Uterus (tissue), 4 donors: Measurements from ENCODE around the gene B3GNT9. TPM values are rescaled to one million over a fixed set of nuclear protein-coding genes. Genes with fewer than 3 reads are reported as not detected.

ENCODE experiments used
- DNase-seq, 2 donors: peaks; one replicate each; pipeline ENCODE4 v3.0.0-alpha.2; 2019 to 2020
- H3K27ac ChIP-seq, 2 donors: fragments of 200-600 bp; sonication (generic); 1 replicate in 1 of 2; 2 replicates in 1 of 2; pipeline ENCODE4 v1.5.1; 2016 to 2018
- H3K27me3 ChIP-seq, 2 donors: fragments of 200-600 bp; sonication (generic); one replicate each; pipeline ENCODE4 v1.5.1; 2018 to 2019; ENCODE audit warnings: control low read depth in 1 of 2
- H3K36me3 ChIP-seq, 2 donors: fragments of 200-600 bp; sonication (generic); one replicate each; pipeline ENCODE4 v1.5.1; 2019; ENCODE audit warnings: control low read depth in 1 of 2
- H3K4me1 ChIP-seq, 2 donors: fragments of 200-600 bp; sonication (generic); one replicate each; pipeline ENCODE4 v1.5.1; 2018 to 2019; ENCODE audit warnings: control low read depth in 1 of 2
- H3K4me3 ChIP-seq, 2 donors: fragments of 200-600 bp; sonication (generic); 1 replicate in 1 of 2; 2 replicates in 1 of 2; pipeline ENCODE4 v1.5.1; 2018 to 2019; ENCODE audit warnings: mild to moderate bottlenecking in 1 of 2
- H3K9me3 ChIP-seq, 2 donors: fragments of 200-600 bp; sonication (generic); one replicate each; pipeline ENCODE4 v1.5.1; 2019; ENCODE audit warnings: control low read depth in 1 of 2
- POLR2A ChIP-seq, 2 donors: fragments of 450-650 bp; IDR thresholded peaks; one replicate each; pipeline ENCODE4 v1.6.1; 2016; ENCODE audit warnings: antibody characterized with exemption in 2 of 2, mild to moderate bottlenecking in 1 of 2, moderate library complexity in 1 of 2
- intact Hi-C: fragments of 100-400 bp; cut with DNase I; formaldehyde crosslinking; loops from one replicate; pipeline ENCODE4 v1.15.1; 2023; ENCODE audit warnings: low total_unique reads
- total RNA-seq, 4 donors: library from RNA; depleted of rRNA in 3 of 4; stranded (reverse); fragments of >200 nt in 3 of 4; gene quantifications; one replicate each; pipeline versions ENCODE4 v1.1.0 to v1.2.4, GENCODE V29; 2014 to 2023
- TF ChIP-seq, protein P1 (sequence below), 4 experiments: fragments of 200-600 bp in 2 of 4; fragments of 450-650 bp in 2 of 4; sonication (generic) in 2 of 4; IDR thresholded peaks; one replicate each; pipeline ENCODE4 v1.5.1; 2016 to 2019; ENCODE audit warnings: antibody characterized with exemption in 4 of 4, mild to moderate bottlenecking in 2 of 4, moderate library complexity in 1 of 4
- donor health status: DM: yes; HTN: yes; CAD: no.

Gene B3GNT9
- total RNA-seq, 4 donors from 2014 or later: 2.4 to 40.1 (median 15.1) TPM

DNA sequence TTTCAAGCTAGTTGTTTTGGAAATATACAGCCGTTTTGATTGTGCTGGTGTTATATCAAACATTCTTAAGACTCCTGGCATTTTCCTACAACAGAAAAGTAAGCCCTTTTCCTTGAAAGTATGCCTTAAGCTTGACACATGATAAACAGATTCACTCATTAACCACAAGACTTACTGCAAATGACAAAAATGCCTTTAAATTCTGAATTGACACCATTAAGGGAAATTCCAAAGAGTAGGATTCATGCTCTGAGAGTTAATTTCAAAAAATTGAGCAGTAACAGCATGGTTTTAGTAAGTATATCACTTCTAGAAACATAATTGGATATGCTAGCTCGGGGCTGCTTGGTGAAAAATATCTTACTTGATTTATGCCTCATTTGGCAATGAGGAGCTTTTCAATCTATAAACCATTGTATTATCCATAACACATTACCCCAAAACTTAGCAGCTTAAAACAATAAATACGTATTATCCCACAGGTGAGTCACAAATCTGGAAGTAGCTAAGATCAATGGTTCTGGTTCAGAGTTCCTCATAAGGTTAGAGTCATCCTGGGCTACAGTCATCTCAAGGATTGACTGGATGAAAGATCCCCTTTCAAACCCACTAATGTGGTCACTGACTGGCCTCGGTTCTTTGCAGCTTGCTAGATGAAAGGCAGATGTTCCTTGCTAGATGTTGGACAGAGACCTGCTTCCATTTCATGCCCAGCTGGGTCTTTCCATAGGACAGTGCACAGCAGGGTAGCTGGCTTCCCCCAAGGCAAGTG, 49.3 kb downstream of the B3GNT9 start:
- Histone ChIP-seq H3K9me3 (no peaks in the 10 kb centered on the region), H3K4me1 (no peaks in the 10 kb centered on the region), H3K4me3 (no peak overlapping the region), H3K36me3 (no peaks in the 10 kb centered on the region), H3K27me3 (no peaks in the 10 kb centered on the region), H3K27ac (no peak overlapping the region)
- intact Hi-C loops: no loop called here
- DNase-seq: no peak
- TF ChIP-seq, protein P1, sequence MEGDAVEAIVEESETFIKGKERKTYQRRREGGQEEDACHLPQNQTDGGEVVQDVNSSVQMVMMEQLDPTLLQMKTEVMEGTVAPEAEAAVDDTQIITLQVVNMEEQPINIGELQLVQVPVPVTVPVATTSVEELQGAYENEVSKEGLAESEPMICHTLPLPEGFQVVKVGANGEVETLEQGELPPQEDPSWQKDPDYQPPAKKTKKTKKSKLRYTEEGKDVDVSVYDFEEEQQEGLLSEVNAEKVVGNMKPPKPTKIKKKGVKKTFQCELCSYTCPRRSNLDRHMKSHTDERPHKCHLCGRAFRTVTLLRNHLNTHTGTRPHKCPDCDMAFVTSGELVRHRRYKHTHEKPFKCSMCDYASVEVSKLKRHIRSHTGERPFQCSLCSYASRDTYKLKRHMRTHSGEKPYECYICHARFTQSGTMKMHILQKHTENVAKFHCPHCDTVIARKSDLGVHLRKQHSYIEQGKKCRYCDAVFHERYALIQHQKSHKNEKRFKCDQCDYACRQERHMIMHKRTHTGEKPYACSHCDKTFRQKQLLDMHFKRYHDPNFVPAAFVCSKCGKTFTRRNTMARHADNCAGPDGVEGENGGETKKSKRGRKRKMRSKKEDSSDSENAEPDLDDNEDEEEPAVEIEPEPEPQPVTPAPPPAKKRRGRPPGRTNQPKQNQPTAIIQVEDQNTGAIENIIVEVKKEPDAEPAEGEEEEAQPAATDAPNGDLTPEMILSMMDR (IDR thresholded peaks at IDR 0.05): no peak
- TF ChIP-seq POLR2A (IDR thresholded peaks at IDR 0.05): no peak

DNA sequence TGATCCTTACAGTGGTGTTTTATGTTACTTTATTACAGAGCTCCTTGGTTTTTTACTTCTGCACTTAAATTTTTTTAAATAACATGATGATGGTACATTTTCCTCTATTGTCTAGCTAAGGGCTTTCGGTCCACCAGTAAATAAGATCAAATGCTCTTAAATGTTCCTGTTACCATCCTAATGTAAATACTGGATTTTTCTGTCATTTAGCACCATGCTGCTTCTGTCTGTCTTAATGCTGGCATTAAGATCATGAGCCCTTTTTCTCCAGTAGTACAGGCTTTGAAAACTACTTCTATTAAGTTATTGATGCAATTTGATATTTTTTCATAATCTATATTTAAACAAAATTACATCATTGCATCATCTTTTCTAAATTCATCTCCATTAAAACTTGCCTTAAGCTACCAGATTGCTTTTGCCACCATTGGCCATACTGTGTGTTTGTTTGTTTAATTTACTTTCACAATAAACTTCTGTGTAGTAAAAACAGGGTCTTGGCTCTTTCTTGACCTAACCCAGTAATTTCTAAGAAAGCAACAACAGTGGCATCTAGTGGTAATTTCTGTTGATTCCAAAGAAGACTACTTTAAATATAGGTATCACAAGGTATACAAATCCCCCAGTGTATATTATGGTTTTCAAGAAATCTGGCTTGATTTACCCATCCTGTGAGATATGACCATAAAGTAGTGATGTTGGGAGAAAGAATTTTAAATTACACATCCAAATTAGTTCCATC, 50.1 kb downstream of the B3GNT9 start:
- H3K27ac ChIP-seq: no peak overlapping the region
- no peak overlapping the region for H3K4me3 ChIP-seq

DNA sequence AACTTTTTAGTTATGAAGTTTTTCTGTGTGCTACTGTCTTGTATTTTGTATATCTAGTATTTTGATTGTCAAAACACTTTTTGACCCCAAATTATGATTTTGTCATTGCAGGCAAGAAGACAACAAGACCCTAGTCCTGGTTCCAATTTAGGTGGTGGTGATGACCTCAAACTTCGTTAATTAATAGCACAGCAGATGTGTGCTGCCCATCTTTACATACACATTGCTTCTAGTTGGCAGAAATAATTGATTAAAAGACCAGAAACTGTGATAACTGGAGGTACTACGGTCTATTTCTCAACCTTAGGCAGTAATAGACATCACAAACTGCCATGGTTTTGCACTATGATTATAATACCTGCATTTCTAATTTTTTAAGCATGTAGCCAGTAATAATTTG, 52.2 kb downstream of the B3GNT9 start:
- H3K36me3 ChIP-seq: no peaks in the 10 kb centered on the region
- DNase-seq: no peak
- no peak overlapping the region for H3K27ac ChIP-seq
- H3K9me3 ChIP-seq: no peaks in the 10 kb centered on the region
- intact Hi-C loops: no loop called here
- H3K4me1 ChIP-seq: no peaks in the 10 kb centered on the region
- H3K4me3 ChIP-seq: no peak overlapping the region
- TF ChIP-seq, protein P1 (IDR thresholded peaks at IDR 0.05): no peak
- no peak for TF ChIP-seq POLR2A (IDR thresholded peaks at IDR 0.05)
- no peaks in the 10 kb centered on the region for H3K27me3 ChIP-seq

More for the DNA sequence above, 50.1 kb downstream of the B3GNT9 start:
- no peak for TF ChIP-seq POLR2A (IDR thresholded peaks at IDR 0.05)
- TF ChIP-seq, protein P1 (IDR thresholded peaks at IDR 0.05): peak in 2 of 4 experiments; percentile 18 to 34
- intact Hi-C loops: no loop called here
- Histone ChIP-seq H3K4me1 (no peaks in the 10 kb centered on the region), H3K27me3 (no peaks in the 10 kb centered on the region), H3K36me3 (no peaks in the 10 kb centered on the region), H3K9me3 (no peaks in the 10 kb centered on the region)
- DNase-seq: no peak

Other genes starting within 250 kb of the B3GNT9 start
- 10 to 100 TPM in 1 of 4 donors, not detected in 3; 12.6 TPM for gene CDH16, start 232.1 kb downstream of the B3GNT9 start, total RNA-seq
- 10 to 100 TPM in 3 of 4 donors, 1 to 10 TPM in 1; 7.5 to 32.8 (median 18.8) TPM for gene RRAD, start 225.5 kb downstream of the B3GNT9 start, total RNA-seq
- 10 to 100 TPM; 15.9 to 76.8 (median 74.2) TPM for gene CIAO2B, start 216.6 kb downstream of the B3GNT9 start, total RNA-seq
- gene CES2, start 215.5 kb downstream of the B3GNT9 start, total RNA-seq: 10 to 100 TPM; 15.0 to 51.0 (median 26.0) TPM
- 1 to 10 TPM in 2 of 4 donors, under 1 TPM in 2; 0.51 to 2.8 (median 0.86) TPM for gene CES3, start 189.7 kb downstream of the B3GNT9 start, total RNA-seq
- gene CES4A, start 162.4 kb downstream of the B3GNT9 start, total RNA-seq: 1 to 10 TPM in 3 of 4 donors, under 1 TPM in 1; 0.29 to 9.6 (median 5.4) TPM
- gene CBFB, start 121.8 kb downstream of the B3GNT9 start, total RNA-seq: 100 to 1,000 TPM in 1 of 4 donors, 10 to 100 TPM in 3; 42.1 to 108 (median 75.9) TPM
- 10 to 100 TPM; 12.3 to 27.1 (median 21.1) TPM for gene PHAF1, start 41.1 kb downstream of the B3GNT9 start, total RNA-seq
- 10 to 100 TPM in 2 of 4 donors, 1 to 10 TPM in 2; 2.6 to 21.0 (median 10.6) TPM for gene TRADD, start 8.9 kb upstream of the B3GNT9 start, total RNA-seq
- gene FBXL8, start 9.0 kb upstream of the B3GNT9 start, total RNA-seq: 10 to 100 TPM in 2 of 4 donors, 1 to 10 TPM in 1, not detected in 1; 2.6 to 47.4 (median 14.1) TPM
- 10 to 100 TPM in 3 of 4 donors, not detected in 1; 11.3 to 51.9 (median 42.3) TPM for gene HSF4, start 13.7 kb upstream of the B3GNT9 start, total RNA-seq
- gene NOL3, start 19.5 kb upstream of the B3GNT9 start, total RNA-seq: 10 to 100 TPM in 2 of 4 donors, 1 to 10 TPM in 2; 3.3 to 29.7 (median 17.0) TPM
- 10 to 100 TPM; 10.9 to 35.4 (median 20.5) TPM for gene MATCAP1, start 33.0 kb upstream of the B3GNT9 start, total RNA-seq
- gene EXOC3L1, start 39.1 kb upstream of the B3GNT9 start, total RNA-seq: 1 to 10 TPM in 3 of 4 donors, under 1 TPM in 1; 0.29 to 5.1 (median 1.8) TPM
- gene E2F4, start 41.2 kb upstream of the B3GNT9 start, total RNA-seq: 100 to 1,000 TPM in 1 of 4 donors, 10 to 100 TPM in 3; 49.2 to 294 (median 77.1) TPM
- gene ELMO3, start 48.1 kb upstream of the B3GNT9 start, total RNA-seq: 1 to 10 TPM in 2 of 4 donors, not detected in 2; 1.6 to 5.4 TPM
- gene TMEM208, start 76.1 kb upstream of the B3GNT9 start, total RNA-seq: 10 to 100 TPM; 10.2 to 57.9 (median 27.3) TPM
- 10 to 100 TPM in 3 of 4 donors, 1 to 10 TPM in 1; 2.3 to 37.6 (median 11.8) TPM for gene FHOD1, start 96.5 kb upstream of the B3GNT9 start, total RNA-seq
- 1 to 10 TPM in 2 of 4 donors, under 1 TPM in 1, not detected in 1; 0.55 to 1.9 (median 1.3) TPM for gene SLC9A5, start 98.0 kb upstream of the B3GNT9 start, total RNA-seq
- 10 to 100 TPM in 2 of 4 donors, 1 to 10 TPM in 2; 6.8 to 45.3 (median 17.1) TPM for gene PLEKHG4, start 128.5 kb upstream of the B3GNT9 start, total RNA-seq
- 1 to 10 TPM in 1 of 4 donors, under 1 TPM in 2, not detected in 1; 0.51 to 1.0 (median 0.55) TPM for gene KCTD19, start 175.7 kb upstream of the B3GNT9 start, total RNA-seq
- gene LRRC36, start 175.8 kb upstream of the B3GNT9 start, total RNA-seq: 1 to 10 TPM in 1 of 4 donors, under 1 TPM in 1, not detected in 2; 0.46 to 2.8 TPM
- gene TPPP3, start 242.5 kb upstream of the B3GNT9 start, total RNA-seq: 10 to 100 TPM; 13.4 to 26.6 (median 16.2) TPM